Coronary artery (tissue), 2 donors: Measurements from ENCODE around the gene PHF2.

Experiments used
- DNase-seq: peaks from one replicate; pipeline ENCODE4 v3.0.0-alpha.2; 2017; ENCODE audit warnings: low spot score
- H3K27ac ChIP-seq, 2 donors: fragments of 200-600 bp; sonication (generic); one replicate each; pipeline ENCODE4 v1.5.1; 2016 to 2019
- H3K4me3 ChIP-seq: fragments of 200-600 bp; sonication (generic); 2 replicates; pipeline ENCODE4 v1.5.1; 2016; ENCODE audit warnings: mild to moderate bottlenecking, moderate library complexity
- CTCF ChIP-seq: fragments of 200-600 bp; sonication (generic); IDR thresholded peaks from one replicate; pipeline ENCODE4 v1.5.1; 2019; ENCODE audit warnings: antibody characterized with exemption

Gene PHF2

GRCh38 chr9:93612052-93612795 is 35.8 kb downstream of the PHF2 start:
- Histone ChIP-seq H3K27ac (no peak overlapping the region), H3K4me3 (no peak overlapping the region)
- TF ChIP-seq CTCF, result no peak
- no peak for DNase-seq

GRCh38 chr9:93612796-93613154 is 36.4 kb downstream of the PHF2 start:
- TF ChIP-seq CTCF, result no peak
- DNase-seq, result peak; percentile 41
- no peak overlapping the region for H3K27ac ChIP-seq
- no peak overlapping the region for H3K4me3 ChIP-seq

GRCh38 chr9:93613174-93613573 is 36.8 kb downstream of the PHF2 start:
- H3K4me3 ChIP-seq, result no peak overlapping the region
- DNase-seq, result no peak
- no peak for TF ChIP-seq CTCF
- H3K27ac ChIP-seq, result no peak overlapping the region

- TF ChIP-seq CTCF, result no peak
- Histone ChIP-seq H3K4me3 (no peak overlapping the region), H3K27ac (no peak overlapping the region)
- DNase-seq, result no peak
Measured at GRCh38 chr9:93613791-93614190, 37.4 kb downstream of the PHF2 start.

- DNase-seq, result no peak
- Histone ChIP-seq H3K27ac (no peak overlapping the region), H3K4me3 (no peak overlapping the region)
- no peak for TF ChIP-seq CTCF
Measured at GRCh38 chr9:93614830-93615468, 38.6 kb downstream of the PHF2 start.

- no peak for TF ChIP-seq CTCF
- H3K27ac ChIP-seq, result no peak overlapping the region
- DNase-seq, result no peak
- H3K4me3 ChIP-seq, result no peak overlapping the region
Measured at GRCh38 chr9:93616044-93616443, 39.7 kb downstream of the PHF2 start.

GRCh38 chr9:93617273-93617672 is 40.9 kb downstream of the PHF2 start:
- Histone ChIP-seq H3K4me3 (no peak overlapping the region), H3K27ac (no peak overlapping the region)
- no peak for TF ChIP-seq CTCF
- DNase-seq, result no peak
